ENCODE data around the gene PHLPP1. TPM values are rescaled to one million over a fixed set of nuclear protein-coding genes. Genes with fewer than 3 reads are reported as not detected.

The PHLPP1 gene
- total and polyA plus RNA-seq, 9 of the 15 experiments (the other 6 are each of a cell fraction or from before 2014, with no cell fraction given), result 0.56 to 9.0 (median 4.5) TPM

DNA sequence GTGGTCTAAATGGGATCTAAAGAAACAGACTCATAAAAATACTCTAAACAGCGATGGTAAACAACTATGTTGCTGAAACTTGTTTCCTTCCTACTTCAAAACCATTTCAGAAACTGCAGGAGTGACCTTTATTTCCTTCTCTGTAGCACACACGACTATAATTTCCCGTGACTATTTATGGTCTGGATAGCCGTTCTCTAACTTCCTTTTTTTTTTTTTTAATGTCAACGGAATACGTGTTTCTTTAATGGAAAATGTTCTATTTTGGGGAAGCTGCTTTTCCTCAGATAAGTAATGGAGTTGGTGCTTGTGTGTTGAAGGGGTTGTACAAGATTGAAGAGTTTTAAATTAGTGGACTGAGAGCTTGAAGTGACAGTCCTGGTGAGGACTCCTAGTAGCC, 224.1 kb downstream of the PHLPP1 start:
- H3K4me2 ChIP-seq (ENCODE audit: insufficient read depth, low read length), result no peak overlapping the region
- no peaks in the 10 kb centered on the region for H3K9me1 ChIP-seq (ENCODE audit: control insufficient read depth, insufficient read depth, low read length)
- BruUV-seq (replicated peaks), result no TSS peak
- no peak for FAIRE-seq
- ATAC-seq, result no peak
- CTCF ChIA-PET (ENCODE audit: low intra/inter-chr PET ratio), result no interaction called here
- no peak overlapping the region for H3K4me3 ChIP-seq
- no peaks in the 10 kb centered on the region for H3K9me3 ChIP-seq (replicated peaks; ENCODE audit: control insufficient read depth, insufficient read depth, low read depth, low read length)
- H3K36me3 ChIP-seq (ENCODE audit: control insufficient read depth, insufficient read depth, low read length), result 0 out of 3 replicates have a peak, but pooled peaks cover 3% of the 10 kb centered on the region
- WGBS (ENCODE audit: insufficient coverage, low coverage, missing lambda C conversion rate), result 8% methylated on average over 5 of the region's 6 CpGs
- H2AFZ ChIP-seq (ENCODE audit: low read depth, low read length), result no peak overlapping the region
- H3K27ac ChIP-seq (ENCODE audit: extremely low read depth, low read depth, low read length), result peak overlapping the region; percentile 68; the same call in 1 of the 3 replicates
- no peak overlapping the region for H3K9ac ChIP-seq (ENCODE audit: insufficient read depth in 1 of 2, low read depth in 2 of 2, low read length in 2 of 2)
- DNase-seq (ENCODE audit: extremely low read depth in 1 of 4, low spot score in 3 of 4), result no peak
- POLR2A ChIA-PET, result no interaction called here
- H3K4me1 ChIP-seq (replicated peaks in 1 of 2; ENCODE audit: control insufficient read depth in 2 of 2, insufficient read depth in 2 of 2, low read length in 2 of 2), result peaks cover 0 to 4% of the 10 kb centered on the region in 2 experiments; a peak in 3 of 5 replicates
- intact Hi-C loops (cut with micrococcal nuclease), result loop anchor here (5.0 kb wide), 1 partner anchor 222 kb away; the partner anchor contains the start of gene PHLPP1
- H4K20me1 ChIP-seq (replicated peaks; ENCODE audit: control insufficient read depth, insufficient read depth, low read length), result no peaks in the 10 kb centered on the region
- H3K27me3 ChIP-seq (ENCODE audit: control insufficient read depth in 2 of 2, insufficient read depth in 2 of 2, low read length in 2 of 2), result no peaks in the 10 kb centered on the region
- in situ Hi-C loops (cut with MboI), result no loop called here
- H3K79me2 ChIP-seq (ENCODE audit: control insufficient read depth, insufficient read depth, low read length), result no peaks in the 10 kb centered on the region
- TF ChIP-seq RBBP5 (IDR thresholded peaks at IDR 0.05; ENCODE audit: borderline replicate concordance, insufficient read depth, low read length, poor library complexity, severe bottlenecking) (no peak), RBM34 (IDR thresholded peaks at IDR 0.05; ENCODE audit: borderline replicate concordance, insufficient read depth, low read length) (no peak), ARID2 (IDR thresholded peaks at IDR 0.05) (no peak), OTX1 (CRISPR knock-in tag; IDR thresholded peaks at IDR 0.05) (no peak), MEIS2 (IDR thresholded peaks at IDR 0.05; ENCODE audit: partially characterized antibody) (no peak), ZNF384 (IDR thresholded peaks at IDR 0.05; ENCODE audit: low read depth, low read length) (peak; percentile 45; the same call in 1 of the 2 replicates), MEF2D (tag; conservative IDR thresholded peaks at IDR 0.05; ENCODE audit: low read depth) (peak; percentile 93), SRF (CRISPR knock-in tag; IDR thresholded peaks at IDR 0.05) (peak in 1 of 2 experiments; percentile 41; a peak in 1 of 4 replicates), TBP (optimal IDR thresholded peaks at IDR 0.05; ENCODE audit: low read depth, low read length) (no peak), ZNF23 (CRISPR knock-in tag; IDR thresholded peaks at IDR 0.05) (no peak), ETV6 (IDR thresholded peaks at IDR 0.05; ENCODE audit: borderline replicate concordance in 1 of 2, low read depth in 2 of 2, low read length in 1 of 2) (peak in 1 of 2 experiments; percentile 38; a peak in 1 of 4 replicates), ETV6 (CRISPR knock-in tag; IDR thresholded peaks at IDR 0.05; ENCODE audit: borderline replicate concordance) (no peak)
- TF ChIP-seq, protein P1, sequence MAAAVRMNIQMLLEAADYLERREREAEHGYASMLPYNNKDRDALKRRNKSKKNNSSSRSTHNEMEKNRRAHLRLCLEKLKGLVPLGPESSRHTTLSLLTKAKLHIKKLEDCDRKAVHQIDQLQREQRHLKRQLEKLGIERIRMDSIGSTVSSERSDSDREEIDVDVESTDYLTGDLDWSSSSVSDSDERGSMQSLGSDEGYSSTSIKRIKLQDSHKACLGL (CRISPR knock-in tag; IDR thresholded peaks at IDR 0.05; ENCODE audit: borderline replicate concordance, poor library complexity, severe bottlenecking), result no peak
